Left hindlimb (tissue), 1 donor: ENCODE measurements around the gene PTPRB.
"Not testable (repeated sequence)": the region's sequence is repeated elsewhere in the genome, so short reads cannot be mapped to it uniquely, and the experiment has no call there.

Experiments
- DNase-seq: peaks from one replicate; pipeline ENCODE4 v3.0.0-alpha.2; 2018

The PTPRB gene

GRCh38 chr12:70535896-70536374 is 101.3 kb downstream of the PTPRB start:
- DNase-seq = no peak

- no peak for DNase-seq
Observed at GRCh38 chr12:70534466-70534865, 102.8 kb downstream of the PTPRB start.

- DNase-seq = no peak
Observed at GRCh38 chr12:70529647-70530046, 107.6 kb downstream of the PTPRB start.

- no peak for DNase-seq
Observed at GRCh38 chr12:70520847-70521246, 116.4 kb downstream of the PTPRB start.

GRCh38 chr12:70513426-70513825 is 123.8 kb downstream of the PTPRB start:
- no peak for DNase-seq

- DNase-seq = no peak
Observed at GRCh38 chr12:70508178-70508577, 129.1 kb downstream of the PTPRB start.

GRCh38 chr12:70507442-70507841 is 129.8 kb downstream of the PTPRB start:
- DNase-seq = no peak

- DNase-seq = no peak
Observed at GRCh38 chr12:70497508-70497907, 139.7 kb downstream of the PTPRB start.

- DNase-seq = not testable (repeated sequence)
Observed at GRCh38 chr12:70492904-70493303, 144.3 kb downstream of the PTPRB start.

GRCh38 chr12:70490928-70491327 is 146.3 kb downstream of the PTPRB start:
- not testable (repeated sequence) for DNase-seq

GRCh38 chr12:70487440-70487839 is 149.8 kb downstream of the PTPRB start:
- DNase-seq = no peak

GRCh38 chr12:70486588-70486987 is 150.6 kb downstream of the PTPRB start:
- no peak for DNase-seq

- DNase-seq = no peak
Observed at GRCh38 chr12:70485704-70486103, 151.5 kb downstream of the PTPRB start.

- no peak for DNase-seq
Observed at GRCh38 chr12:70484464-70484863, 152.8 kb downstream of the PTPRB start.

- DNase-seq = no peak
Observed at GRCh38 chr12:70482764-70483163, 154.5 kb downstream of the PTPRB start.

GRCh38 chr12:70469221-70469820 is 167.9 kb downstream of the PTPRB start:
- DNase-seq = no peak

GRCh38 chr12:70468741-70469140 is 168.5 kb downstream of the PTPRB start:
- no peak for DNase-seq

GRCh38 chr12:70467918-70468733 is 169.1 kb downstream of the PTPRB start:
- no peak for DNase-seq

GRCh38 chr12:70467476-70467875 is 169.8 kb downstream of the PTPRB start:
- no peak for DNase-seq

GRCh38 chr12:70466753-70467152 is 170.5 kb downstream of the PTPRB start:
- no peak for DNase-seq
